OCI-M1 (cell line): Measurements from ENCODE around the gene SGCD.
"Not testable (repeated sequence)": the region's sequence is repeated elsewhere in the genome, so short reads cannot be mapped to it uniquely, and the experiment has no call there.

Source experiments
- DNase-seq: peaks from one replicate; lab custom pipeline; 2025; lab: John Stamatoyannopoulos, UW

Gene SGCD

GRCh38 chr5:156634301-156634700 is 307.3 kb downstream of the SGCD start:
- DNase-seq: no peak

GRCh38 chr5:156640691-156641241 is 313.8 kb downstream of the SGCD start:
- no peak for DNase-seq

- no peak for DNase-seq
Observed at GRCh38 chr5:156641686-156642085, 314.7 kb downstream of the SGCD start.

- no peak for DNase-seq
Observed at GRCh38 chr5:156647034-156647451, 320.1 kb downstream of the SGCD start.

- no peak for DNase-seq
Observed at GRCh38 chr5:156654444-156654843, 327.5 kb downstream of the SGCD start.

GRCh38 chr5:156655732-156656131 is 328.8 kb downstream of the SGCD start:
- DNase-seq: no peak

- DNase-seq: not testable (repeated sequence)
Observed at GRCh38 chr5:156664832-156665231, 337.9 kb downstream of the SGCD start.

- not testable (repeated sequence) for DNase-seq
Observed at GRCh38 chr5:156666686-156667085, 339.7 kb downstream of the SGCD start.

GRCh38 chr5:156667616-156668015 is 340.7 kb downstream of the SGCD start:
- no peak for DNase-seq

- DNase-seq: no peak
Observed at GRCh38 chr5:156669416-156669815, 342.5 kb downstream of the SGCD start.

- no peak for DNase-seq
Observed at GRCh38 chr5:156670615-156671014, 343.7 kb downstream of the SGCD start.

GRCh38 chr5:156675395-156675794 is 348.4 kb downstream of the SGCD start:
- DNase-seq: no peak

GRCh38 chr5:156677963-156678362 is 351.0 kb downstream of the SGCD start:
- no peak for DNase-seq

- no peak for DNase-seq
Observed at GRCh38 chr5:156678484-156678883, 351.5 kb downstream of the SGCD start.

- DNase-seq: no peak
Observed at GRCh38 chr5:156680831-156681230, 353.9 kb downstream of the SGCD start.

GRCh38 chr5:156681265-156681664 is 354.3 kb downstream of the SGCD start:
- no peak for DNase-seq

- no peak for DNase-seq
Observed at GRCh38 chr5:156682971-156683370, 356.0 kb downstream of the SGCD start.

- DNase-seq: no peak
Observed at GRCh38 chr5:156683509-156683908, 356.5 kb downstream of the SGCD start.

GRCh38 chr5:156684216-156684615 is 357.3 kb downstream of the SGCD start:
- DNase-seq: no peak

- no peak for DNase-seq
Observed at GRCh38 chr5:156685481-156685880, 358.5 kb downstream of the SGCD start.

- DNase-seq: no peak
Observed at GRCh38 chr5:156686380-156686779, 359.4 kb downstream of the SGCD start.

- DNase-seq: no peak
Observed at GRCh38 chr5:156686796-156687195, 359.8 kb downstream of the SGCD start.

- DNase-seq: no peak
Observed at GRCh38 chr5:156687514-156687913, 360.6 kb downstream of the SGCD start.

- no peak for DNase-seq
Observed at GRCh38 chr5:156691572-156691971, 364.6 kb downstream of the SGCD start.

- no peak for DNase-seq
Observed at GRCh38 chr5:156693113-156693512, 366.1 kb downstream of the SGCD start.
